OCI-LY7 (cell line): ENCODE data around the gene LPAR2. TPM values are rescaled to one million over a fixed set of nuclear protein-coding genes. Genes with fewer than 3 reads are reported as not detected.

ENCODE experiments used
- BruUV-seq: library from RNA; stranded (reverse); fragments of 400-500 nt; replicated peaks from 2 replicates; lab custom pipeline; 2021; lab: Mats Ljungman, UMichigan
- CTCF ChIA-PET: fragments of 300-600 bp; sonication (Branson Sonifier 250); formaldehyde crosslinking; loops from one replicate; lab custom pipeline; 2022; ENCODE audit warnings: antibody characterized with exemption; ENCODE audit not compliant: unreplicated experiment; lab: Charles Lee
- POLR2A ChIA-PET: fragments of 300-600 bp; sonication (Branson Sonifier 250); formaldehyde crosslinking; loops from one replicate; lab custom pipeline; 2022; ENCODE audit warnings: antibody characterized with exemption; lab: Charles Lee
- DNase-seq: peaks from one replicate; pipeline ENCODE4 v3.0.0-alpha.2; 2015; ENCODE audit warnings: low spot score
- H2AFZ ChIP-seq: fragments of 200-600 bp; sonication (generic), shearing (Covaris generic); 2 replicates; pipeline ENCODE4 v1.6.1; 2014; ENCODE audit warnings: mild to moderate bottlenecking, antibody characterized with exemption, low read length, moderate library complexity
- H3K27ac ChIP-seq: fragments of 200-600 bp; sonication (generic); 2 replicates; pipeline ENCODE4 v1.5.1; 2014; ENCODE audit warnings: mixed run types, low read depth, mild to moderate bottlenecking, moderate library complexity, low read length, inconsistent platforms; ENCODE audit not compliant: poor library complexity, severe bottlenecking
- H3K36me3 ChIP-seq: fragments of 200-600 bp; sonication (generic); 2 replicates; pipeline ENCODE4 v1.6.1; 2014; ENCODE audit warnings: mild to moderate bottlenecking, antibody characterized with exemption, low read length, moderate library complexity, mixed read lengths; ENCODE audit not compliant: insufficient read depth
- H3K4me1 ChIP-seq: fragments of 200-600 bp; sonication (generic); 2 replicates; pipeline ENCODE4 v1.5.1; 2014; ENCODE audit warnings: mild to moderate bottlenecking, low read length; ENCODE audit not compliant: insufficient read depth, poor library complexity, severe bottlenecking
- H3K4me2 ChIP-seq: fragments of 200-600 bp; sonication (generic); 2 replicates; pipeline ENCODE4 v1.6.1; 2014; ENCODE audit warnings: mild to moderate bottlenecking, low read length
- H3K4me3 ChIP-seq: fragments of 200-600 bp; sonication (generic); 2 replicates; pipeline ENCODE4 v1.5.1; 2014; ENCODE audit warnings: mild to moderate bottlenecking, low read depth, low read length; ENCODE audit not compliant: poor library complexity, severe bottlenecking
- H3K79me2 ChIP-seq: fragments of 200-600 bp; sonication (generic); 2 replicates; pipeline ENCODE4 v1.6.1; 2016; ENCODE audit warnings: low read depth, mild to moderate bottlenecking, low read length, moderate library complexity, mixed read lengths; ENCODE audit not compliant: insufficient read depth
- H3K9me2 ChIP-seq: fragments of 200-600 bp; sonication (generic); 2 replicates; pipeline ENCODE4 v1.6.1; 2016; ENCODE audit warnings: mild to moderate bottlenecking, low read length, mixed read lengths; ENCODE audit not compliant: insufficient read depth
- H3K9me3 ChIP-seq: fragments of 200-600 bp; sonication (generic); 2 replicates; pipeline ENCODE4 v1.6.1; 2014; ENCODE audit warnings: mild to moderate bottlenecking, mixed run types, low read length, mixed read lengths
- H4K20me1 ChIP-seq: fragments of 200-600 bp; sonication (generic); 2 replicates; pipeline ENCODE4 v1.6.1; 2014; ENCODE audit warnings: mild to moderate bottlenecking, antibody characterized with exemption, low read length, moderate library complexity, mixed read lengths; ENCODE audit not compliant: insufficient read depth
- CTCF ChIP-seq: fragments of 200-600 bp; sonication (generic); conservative IDR thresholded peaks from 2 replicates; pipeline ENCODE4 v1.5.1; 2014; ENCODE audit warnings: mild to moderate bottlenecking, antibody characterized with exemption, low read length, moderate library complexity, mixed read lengths
- EZH2phosphoT487 ChIP-seq: fragments of 200-600 bp; sonication (generic); IDR thresholded peaks from 2 replicates; pipeline ENCODE4 v1.6.1; 2018; ENCODE audit warnings: low read depth, borderline replicate concordance, mild to moderate bottlenecking, mixed run types, antibody characterized with exemption, low read length, moderate library complexity, mixed read lengths
- intact Hi-C: fragments of 100-400 bp; cut with micrococcal nuclease; formaldehyde crosslinking; loops from one replicate; pipeline ENCODE4 v1.10.0; 2022; ENCODE audit not compliant: unreplicated experiment
- total RNA-seq, 2 experiments: library from RNA; depleted of rRNA in 1 of 2; stranded (reverse); fragments of >200 nt in 1 of 2; shearing (Covaris generic) in 1 of 2; gene quantifications; 2 replicates each; pipeline ENCODE4 v1.2.3, GENCODE V29; 2014 to 2022

Gene LPAR2
- total RNA-seq, 2 experiments from 2014 or later: 12.4 to 18.4 TPM

GRCh38 chr19:19662344-19662743, 34.3 kb upstream of the LPAR2 start:
- ChIA-PET POLR2A (interaction anchor here (0.8 to 1.2 kb wide), 4 partner anchors 9 to 203 kb away, joined by 3 to 5 read pairs (median 4); partner anchors contain the start of gene ZNF253), CTCF (no interaction called here)
- peaks cover 48% of the 10 kb centered on the region for H3K4me1 ChIP-seq
- H3K36me3 ChIP-seq: peaks cover 37% of the 10 kb centered on the region
- TF ChIP-seq CTCF: no peak
- no peak for TF ChIP-seq EZH2phosphoT487
- peak overlapping the region; percentile 88 for H3K4me3 ChIP-seq
- DNase-seq: peak; percentile 21
- no peaks in the 10 kb centered on the region for H3K9me3 ChIP-seq
- BruUV-seq: TSS peak; percentile 78
- peak overlapping the region; percentile 82 for H3K4me2 ChIP-seq
- H2AFZ ChIP-seq: no peak overlapping the region
- H3K9me2 ChIP-seq: no peaks in the 10 kb centered on the region
- peaks cover 15% of the 10 kb centered on the region; the same call in 1 of the 2 replicates for H4K20me1 ChIP-seq
- intact Hi-C loops: loop anchor here (10.0 kb wide), 2 partner anchors 258 to 498 kb away; partner anchors contain the start of gene GATAD2A
- H3K79me2 ChIP-seq: peaks cover 34% of the 10 kb centered on the region
- H3K27ac ChIP-seq: peak overlapping the region; percentile 88

GRCh38 chr19:19661675-19662251, 33.7 kb upstream of the LPAR2 start:
- Histone ChIP-seq H3K27ac (peak overlapping the region; percentile 88), H3K36me3 (peaks cover 43% of the 10 kb centered on the region), H3K79me2 (peaks cover 34% of the 10 kb centered on the region), H2AFZ (no peak overlapping the region), H3K4me1 (peaks cover 42% of the 10 kb centered on the region), H3K9me3 (no peaks in the 10 kb centered on the region), H3K4me3 (peak overlapping the region; percentile 88), H3K9me2 (no peaks in the 10 kb centered on the region), H4K20me1 (peaks cover 15% of the 10 kb centered on the region; the same call in 1 of the 2 replicates), H3K4me2 (peak overlapping the region; percentile 82)
- CTCF ChIA-PET: no interaction called here
- TF ChIP-seq CTCF (no peak), EZH2phosphoT487 (no peak)
- intact Hi-C loops: loop anchor here (10.0 kb wide), 2 partner anchors 257 to 497 kb away; partner anchors contain the start of gene GATAD2A
- DNase-seq: peak; percentile 89
- POLR2A ChIA-PET: interaction anchor here (0.8 to 1.5 kb wide), 5 partner anchors 9 to 204 kb away, joined by 3 to 5 read pairs (median 4); partner anchors contain the start of gene ZNF253
- BruUV-seq: no TSS peak
